Hematopoietic multipotent progenitor cell treated with erythropoietin and hydrocortisone succinate and interleukin-3 and kit ligand, for 6 days (in vitro differentiated cells): Measurements from ENCODE around the gene CHEK2.
A peak's percentile ranks its signal among the peaks of the same experiment; 100 is the strongest.
"Not testable (repeated sequence)": the region's sequence is repeated elsewhere in the genome, so short reads cannot be mapped to it uniquely, and the experiment has no call there.

ENCODE experiments used
- DNase-seq: peaks from one replicate; pipeline ENCODE4 v3.0.0-alpha.2; 2015

The CHEK2 gene

DNA sequence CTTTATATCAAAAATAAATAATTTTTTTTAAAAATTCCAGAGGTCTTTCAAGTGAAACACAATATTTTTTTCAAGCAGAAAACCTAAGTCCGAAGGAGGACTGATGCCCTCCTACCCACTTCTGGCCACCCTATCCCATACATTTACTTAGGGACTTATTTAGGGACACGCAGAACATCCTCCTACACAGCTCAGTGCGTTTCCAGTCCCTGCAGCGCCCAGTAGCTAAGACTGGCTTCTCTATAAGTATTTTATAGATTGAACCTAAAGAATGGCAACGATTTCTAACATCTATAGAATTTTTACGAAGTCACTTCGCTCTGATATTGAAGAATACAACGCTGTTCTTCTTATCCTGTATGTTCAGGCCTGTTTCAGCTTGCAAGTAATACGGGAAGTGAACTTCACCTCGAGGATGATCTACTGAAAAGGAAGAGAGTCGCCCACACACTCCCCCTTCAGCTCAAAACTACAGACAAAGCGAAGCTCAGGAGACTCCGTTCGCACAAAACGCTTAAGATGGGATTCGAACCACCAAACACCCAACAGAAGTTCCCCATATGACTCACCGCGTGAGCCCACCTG is 328 bp downstream of the CHEK2 start:
- no peak for DNase-seq

DNA sequence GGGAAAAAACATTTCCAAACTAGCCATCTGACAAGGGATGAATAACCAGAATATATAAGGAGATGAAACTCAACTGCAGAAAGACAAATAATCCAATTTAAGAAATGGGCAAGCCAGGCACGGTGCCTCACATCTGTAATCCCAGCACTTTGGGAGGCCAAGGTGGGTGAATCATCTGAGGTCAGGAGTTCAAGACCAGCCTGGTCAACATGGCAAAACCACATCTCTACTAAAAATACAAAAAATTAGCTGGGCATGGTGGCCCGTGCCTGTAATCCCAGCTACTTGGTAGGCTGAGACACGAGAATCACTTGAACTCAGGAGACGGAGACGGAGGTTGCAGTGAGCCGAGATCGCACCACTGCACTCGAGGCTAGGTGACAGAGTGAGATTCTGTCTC is 2.7 kb downstream of the CHEK2 start:
- not testable (repeated sequence) for DNase-seq

DNA sequence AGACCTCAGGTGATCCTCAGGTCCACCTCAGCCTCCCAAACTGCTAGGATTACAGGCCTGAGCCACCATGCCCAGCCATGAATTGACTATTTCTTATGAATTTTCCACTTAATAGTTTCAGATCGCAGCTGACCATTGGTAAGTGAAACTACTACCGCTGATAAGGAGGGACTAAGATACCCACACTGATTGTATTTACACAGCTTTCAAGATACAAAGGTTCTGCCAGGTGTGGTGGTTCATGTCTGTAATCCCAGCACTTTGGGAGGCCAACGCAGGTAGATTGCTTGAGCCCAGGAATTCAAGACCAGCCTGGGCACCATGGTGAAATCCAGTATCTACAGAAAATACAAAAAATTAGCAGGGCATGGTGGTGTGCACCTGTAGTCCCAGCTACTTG is 3.9 kb downstream of the CHEK2 start:
- no peak for DNase-seq

DNA sequence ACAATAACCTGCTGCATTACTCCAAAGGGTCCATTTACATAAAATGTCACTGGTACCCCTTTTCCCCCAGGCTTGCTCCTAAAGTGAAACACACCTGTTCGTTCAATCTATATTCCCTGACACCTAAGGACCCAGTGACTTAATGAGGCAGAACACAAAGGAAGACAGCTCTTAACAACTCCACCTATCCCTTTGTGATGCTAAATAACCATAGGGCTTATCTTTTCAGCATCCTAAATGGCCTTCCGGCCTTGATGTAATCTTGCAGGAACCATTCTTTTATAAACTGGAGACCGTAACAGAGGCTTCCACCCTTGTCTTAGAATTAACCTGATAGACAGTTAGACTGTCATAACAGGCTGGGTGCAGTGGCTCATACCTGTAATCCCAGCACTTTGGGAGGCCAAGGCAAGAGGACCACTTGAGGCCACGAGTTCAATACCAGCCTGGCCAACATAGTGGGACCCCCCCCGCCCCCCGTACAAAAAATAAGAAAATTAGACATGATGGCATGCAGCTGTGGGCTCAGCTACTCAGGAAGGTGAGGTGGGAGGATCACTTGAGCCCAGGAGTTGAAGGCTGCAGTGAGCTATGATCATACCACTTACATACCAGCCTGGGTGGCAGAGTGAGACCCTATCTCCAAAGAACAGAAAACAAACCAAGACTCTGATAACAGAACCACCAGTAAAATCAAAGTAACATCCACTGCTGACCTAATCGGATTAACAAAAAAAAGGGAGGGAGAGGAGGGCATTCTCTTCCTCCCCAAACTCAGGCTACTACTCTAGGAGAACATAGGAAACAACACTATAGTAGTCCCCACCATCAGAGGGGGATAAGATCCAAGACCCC is 5.1 kb downstream of the CHEK2 start:
- DNase-seq: peak; percentile 68

DNA sequence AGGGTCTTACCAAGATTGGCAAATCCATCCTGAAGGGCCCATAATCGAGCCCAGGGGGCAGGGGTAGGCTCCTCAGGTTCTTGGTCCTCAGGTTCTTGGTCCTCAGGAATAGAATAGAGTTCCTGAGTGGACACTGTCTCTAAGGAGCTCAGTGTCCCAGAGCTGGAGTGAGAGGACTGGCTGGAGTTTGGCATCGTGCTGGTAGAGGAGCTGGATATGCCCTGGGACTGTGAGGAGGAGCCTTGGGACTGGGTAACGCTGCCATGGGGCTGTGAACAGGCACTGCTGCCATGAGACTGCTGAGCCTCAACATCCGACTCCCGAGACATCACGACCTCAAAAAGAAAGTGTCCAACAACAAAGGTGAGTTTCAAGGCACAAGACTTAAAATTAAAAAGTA is 7.2 kb downstream of the CHEK2 start:
- DNase-seq: no peak

DNA sequence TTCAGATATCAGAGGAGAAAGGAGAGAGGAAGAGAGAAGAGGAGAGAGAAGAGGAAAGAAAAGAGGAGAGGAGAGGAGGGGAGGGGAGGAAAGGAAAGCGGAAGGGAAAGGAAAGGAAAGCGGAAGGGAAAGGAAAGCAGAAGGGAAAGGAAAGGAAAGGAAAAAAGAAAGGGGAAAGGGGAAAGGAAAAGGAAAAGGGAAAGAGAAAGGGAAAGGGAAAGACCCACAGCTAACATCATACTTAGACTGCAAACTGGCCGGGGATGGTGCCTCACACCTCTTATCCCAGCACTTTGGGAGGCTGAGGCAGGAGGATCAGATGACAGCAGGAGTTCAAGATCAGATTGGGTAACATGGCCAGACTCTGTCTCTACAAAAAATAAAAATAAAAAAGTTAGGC is 11.4 kb downstream of the CHEK2 start:
- no peak for DNase-seq

DNA sequence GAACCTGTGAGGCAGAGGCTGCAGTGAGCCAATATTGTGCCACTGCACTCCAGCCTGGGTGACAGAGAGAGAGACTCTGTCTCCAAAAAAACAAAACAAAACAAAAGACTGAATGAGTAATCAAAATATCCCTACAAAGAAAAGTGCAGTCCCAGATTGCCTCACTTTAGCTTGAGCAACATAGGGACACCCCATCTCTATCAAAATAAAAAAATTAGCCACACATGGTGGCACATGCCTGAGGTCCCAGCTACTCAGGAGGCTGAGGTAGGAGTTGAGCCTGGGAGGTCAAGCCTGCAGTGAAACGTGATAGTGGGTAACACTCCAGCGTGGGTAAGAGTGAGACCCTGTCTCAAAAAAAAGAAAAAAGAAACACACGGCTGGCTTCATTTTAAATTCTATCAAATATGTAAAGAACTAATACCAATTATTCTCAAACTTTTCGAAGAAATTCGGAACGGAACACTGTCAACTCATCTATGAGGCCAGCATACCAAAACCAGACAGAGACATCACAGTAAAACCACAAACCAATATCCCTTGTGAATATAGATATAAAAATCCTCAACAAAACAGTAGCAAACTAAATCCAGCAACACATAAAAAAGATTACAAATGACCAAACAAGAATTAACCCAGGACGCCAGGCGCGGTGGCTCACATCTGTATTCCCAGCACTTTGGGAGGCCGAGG is 12.9 kb downstream of the CHEK2 start:
- DNase-seq: no peak

DNA sequence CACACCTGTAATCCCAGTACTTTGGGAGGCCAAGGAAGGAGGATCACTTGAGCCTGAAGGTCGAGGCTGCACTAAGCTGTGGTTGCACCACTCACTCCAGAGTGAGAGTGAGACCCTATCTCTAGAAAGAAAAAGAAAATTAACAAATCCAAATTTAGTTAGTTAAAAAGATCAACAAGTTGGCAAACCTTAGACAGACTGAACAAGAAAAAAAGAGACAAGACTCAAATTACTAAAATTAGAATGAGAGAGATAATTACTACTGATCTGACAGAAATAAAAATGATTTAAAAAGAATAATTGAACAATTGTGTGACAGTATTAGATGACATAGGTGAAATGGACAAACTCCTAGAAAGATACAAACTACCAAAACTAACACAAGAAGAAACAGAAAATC is 13.6 kb downstream of the CHEK2 start:
- no peak for DNase-seq

DNA sequence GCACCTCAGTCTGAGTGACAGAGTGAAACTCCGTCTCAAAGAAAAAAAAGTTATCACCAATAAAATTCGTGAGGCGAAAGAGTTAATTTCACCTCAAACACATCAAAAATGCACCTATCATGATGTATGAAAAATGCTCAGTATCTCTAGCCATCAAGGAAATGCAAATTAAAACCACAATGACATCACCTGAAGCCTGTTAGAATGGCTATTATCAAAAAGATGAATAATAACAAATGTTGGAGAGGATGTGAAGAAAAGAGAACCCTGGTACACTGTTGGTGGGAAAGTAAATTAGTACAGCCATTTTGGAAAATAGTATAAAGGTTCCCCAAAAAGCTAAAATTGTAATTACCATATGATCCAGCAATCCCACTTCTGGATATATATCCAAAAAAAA is 23.6 kb downstream of the CHEK2 start:
- no peak for DNase-seq

DNA sequence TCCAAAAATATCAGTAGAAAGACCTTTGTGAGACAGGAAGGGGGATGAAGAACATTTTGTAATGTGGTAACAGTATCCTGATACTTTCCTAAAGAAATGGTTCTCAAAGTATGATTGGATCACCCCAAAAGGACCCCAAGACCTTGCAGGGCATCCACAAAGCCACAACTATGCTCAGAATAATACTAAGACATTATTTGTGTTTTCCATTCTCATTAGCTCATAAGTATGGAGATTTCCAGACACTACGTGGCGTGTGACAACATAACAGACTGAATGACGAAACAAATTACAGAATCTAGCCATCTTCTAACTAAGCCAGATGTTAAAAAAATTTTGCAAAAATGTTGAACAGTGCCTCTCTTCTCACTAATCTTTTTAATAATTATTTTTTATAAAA is 24.9 kb downstream of the CHEK2 start:
- DNase-seq: no peak

DNA sequence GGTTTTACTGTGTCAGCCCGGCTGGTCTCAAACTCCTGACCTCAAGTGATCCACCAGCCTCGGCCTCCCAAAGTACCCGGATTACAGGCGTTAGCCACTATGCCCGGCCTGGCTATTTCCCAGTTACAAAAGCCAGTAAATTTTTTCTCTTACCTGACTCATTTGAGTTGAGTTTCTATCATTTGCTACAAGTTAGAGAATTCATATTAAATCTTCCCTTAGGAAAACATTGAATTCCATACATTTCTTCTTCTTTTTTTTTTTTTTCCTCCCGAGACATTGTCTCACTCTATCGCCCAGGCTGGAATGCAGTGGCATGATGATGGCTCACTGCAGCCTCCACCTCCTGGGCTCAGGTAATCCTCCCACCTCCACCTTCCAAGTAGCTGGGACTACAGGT is 26.0 kb downstream of the CHEK2 start:
- DNase-seq: no peak

DNA sequence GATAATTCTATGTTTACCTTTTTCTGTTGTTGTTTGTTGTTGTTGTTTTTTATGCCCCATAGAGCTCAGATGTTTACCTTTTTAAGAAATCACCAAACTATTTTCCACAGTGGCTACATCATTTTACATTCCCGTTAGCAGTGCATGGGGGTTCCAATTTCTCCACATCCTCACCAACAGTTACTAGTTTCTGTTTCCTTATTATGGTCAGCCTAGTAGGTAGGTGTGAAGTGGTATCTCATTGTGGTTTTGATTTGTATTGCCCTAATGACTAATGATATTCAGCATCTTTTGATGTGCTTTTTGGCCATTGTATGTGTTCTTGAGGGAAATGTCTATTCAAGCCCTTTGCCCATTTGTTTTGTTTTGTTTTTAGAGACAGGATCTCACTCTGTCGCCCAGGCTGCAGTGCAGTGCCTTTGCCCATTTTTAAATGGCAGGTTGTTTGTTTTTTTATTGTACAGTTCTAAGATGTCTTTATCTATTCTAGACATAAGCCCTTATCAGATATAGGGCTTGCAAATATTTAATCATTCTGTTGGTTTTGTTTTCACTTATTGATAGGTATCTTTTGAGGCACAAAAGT is 27.5 kb downstream of the CHEK2 start:
- DNase-seq: no peak

DNA sequence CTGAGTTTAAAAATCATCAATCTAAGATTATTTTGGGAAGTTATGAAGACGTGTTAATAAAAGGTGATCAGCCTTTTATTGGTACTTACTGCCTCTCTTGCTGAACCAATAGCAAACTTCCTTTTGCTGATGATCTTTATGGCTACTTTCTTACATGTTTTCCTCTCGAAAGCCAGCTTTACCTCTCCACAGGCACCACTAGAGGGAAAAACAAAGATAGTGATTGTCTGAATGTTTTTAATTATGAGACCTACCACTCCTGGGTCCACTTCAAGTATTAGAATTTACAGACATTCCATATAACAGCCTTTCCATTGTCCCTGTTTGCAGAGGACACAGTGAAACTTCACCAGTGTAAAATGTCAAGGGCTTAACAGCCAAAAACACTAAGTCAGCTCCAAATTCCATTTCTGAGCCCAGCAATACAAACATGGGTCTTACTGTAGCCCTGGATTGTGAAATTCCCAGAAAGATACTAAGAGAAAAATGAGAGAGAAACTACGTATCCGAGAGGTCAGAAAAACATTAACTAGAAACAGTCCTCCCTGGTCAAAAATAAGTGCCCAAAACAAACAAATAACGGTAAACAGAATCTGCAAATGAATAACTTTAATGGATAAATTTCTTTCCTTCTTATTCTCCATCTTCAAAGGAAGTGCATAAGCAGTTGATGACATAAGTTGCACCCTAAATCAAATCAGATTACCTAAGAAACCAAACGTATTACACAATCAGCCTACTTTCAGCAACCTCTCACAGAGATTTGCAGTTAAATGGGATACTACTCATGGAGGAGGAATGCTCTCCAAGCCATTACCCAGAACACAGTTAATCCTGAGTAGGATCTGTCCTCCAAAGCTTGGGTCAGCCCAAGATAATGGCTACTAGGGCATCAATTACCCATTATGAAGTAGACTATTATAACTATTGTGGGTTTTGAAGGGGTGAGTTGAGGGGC is 29.5 kb downstream of the CHEK2 start:
- DNase-seq: no peak

DNA sequence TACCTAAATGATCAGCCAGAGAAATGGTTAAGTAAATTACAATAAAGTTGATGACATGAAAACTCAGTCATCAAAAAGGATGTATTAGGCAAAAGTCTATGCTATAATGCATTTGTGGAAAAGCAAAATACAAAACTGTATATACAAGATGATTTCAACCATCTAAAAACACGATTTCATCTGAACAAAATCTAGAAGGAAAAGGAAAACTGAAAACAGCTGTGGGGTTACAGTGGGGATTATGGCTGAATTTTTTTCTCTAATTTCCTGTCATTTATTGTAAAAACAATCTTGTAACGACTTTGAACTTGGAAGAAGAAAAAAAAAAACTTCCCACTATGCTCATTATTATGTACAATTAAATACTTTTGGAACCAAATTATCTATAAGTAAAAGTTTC is 30.3 kb downstream of the CHEK2 start:
- DNase-seq: no peak

DNA sequence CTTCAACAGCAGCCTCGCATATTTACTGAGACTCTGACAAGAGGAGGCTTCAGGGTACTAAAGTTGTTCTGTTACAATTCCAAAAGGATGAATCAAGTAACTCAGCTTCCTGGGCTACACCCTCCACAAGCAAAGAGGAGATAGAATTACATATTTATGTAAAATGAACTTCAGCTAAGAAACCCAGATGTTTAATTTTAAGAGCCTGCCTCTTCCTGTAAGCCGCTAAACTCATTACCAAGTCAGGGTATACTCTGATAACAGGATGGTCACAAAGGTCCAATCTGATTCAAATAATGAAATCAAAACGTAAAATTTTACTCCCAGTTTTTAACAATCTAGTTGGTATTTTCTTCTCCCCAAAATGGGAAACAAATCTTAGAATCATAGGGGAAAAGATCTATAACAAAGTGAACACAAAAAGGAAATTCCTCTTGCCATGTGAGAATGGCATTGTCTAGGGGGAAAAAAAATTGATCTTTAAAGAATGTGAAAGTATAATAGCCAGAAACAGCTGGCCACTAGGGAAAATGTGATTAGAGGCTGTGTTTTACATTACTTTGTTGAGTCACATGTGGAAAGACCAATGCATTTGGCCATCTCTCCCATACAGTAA is 30.9 kb downstream of the CHEK2 start:
- no peak for DNase-seq

DNA sequence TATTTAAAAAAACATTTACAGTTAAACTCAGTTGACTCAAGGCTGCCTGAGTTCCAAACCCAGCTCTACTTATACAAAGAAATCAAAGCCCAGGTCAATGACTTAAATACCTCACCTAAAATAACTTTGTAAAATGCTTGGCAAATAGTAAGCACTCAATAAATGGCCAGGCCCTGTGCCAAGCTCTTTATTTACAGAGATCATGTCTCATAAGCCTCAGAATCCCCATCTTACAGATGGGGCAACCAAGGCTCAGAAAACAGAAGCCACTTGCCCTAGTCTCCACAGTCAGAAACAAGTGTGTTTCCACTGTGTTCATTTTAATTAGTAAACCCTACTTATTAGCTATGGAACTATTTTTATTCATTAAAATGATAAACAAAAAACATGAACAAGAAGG is 31.5 kb downstream of the CHEK2 start:
- DNase-seq: no peak

DNA sequence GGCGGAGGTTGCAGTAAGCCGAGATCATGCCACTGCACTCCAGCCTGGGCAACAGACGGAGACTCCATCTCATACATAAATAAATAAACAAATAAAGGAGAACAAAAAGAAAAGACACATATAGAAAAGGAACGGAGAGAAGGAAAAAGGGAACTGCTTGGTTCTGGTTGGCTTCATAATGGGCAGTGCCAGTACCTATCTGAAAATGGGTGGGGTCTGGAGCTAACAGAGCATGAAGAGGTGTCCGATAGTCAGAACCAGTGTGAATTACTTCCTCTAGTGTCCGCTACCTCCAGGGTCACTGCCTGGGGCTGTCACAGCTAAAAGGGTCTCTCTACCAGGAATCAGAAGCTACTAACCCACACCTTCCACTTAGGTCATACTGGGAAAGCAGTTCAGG is 34.8 kb downstream of the CHEK2 start:
- DNase-seq: no peak

DNA sequence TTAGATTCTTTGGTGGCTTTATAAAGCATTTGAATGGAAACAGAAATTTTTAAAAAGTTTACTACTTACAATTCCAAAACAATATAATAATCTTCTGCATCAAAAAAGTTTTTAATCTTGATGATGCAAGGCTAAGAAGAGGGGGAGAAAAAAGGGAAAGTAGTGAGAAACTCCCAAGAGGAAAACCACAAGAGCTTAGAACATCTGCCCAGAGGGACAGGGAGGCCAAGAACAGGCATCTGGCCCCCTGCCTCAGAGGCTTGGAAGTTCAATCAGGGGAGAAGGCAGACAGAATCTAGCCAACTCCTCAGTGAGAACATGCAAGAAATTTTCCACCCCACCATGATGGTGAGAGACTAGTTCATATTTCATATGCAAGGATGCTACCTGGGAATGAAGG is 38.2 kb downstream of the CHEK2 start:
- no peak for DNase-seq

DNA sequence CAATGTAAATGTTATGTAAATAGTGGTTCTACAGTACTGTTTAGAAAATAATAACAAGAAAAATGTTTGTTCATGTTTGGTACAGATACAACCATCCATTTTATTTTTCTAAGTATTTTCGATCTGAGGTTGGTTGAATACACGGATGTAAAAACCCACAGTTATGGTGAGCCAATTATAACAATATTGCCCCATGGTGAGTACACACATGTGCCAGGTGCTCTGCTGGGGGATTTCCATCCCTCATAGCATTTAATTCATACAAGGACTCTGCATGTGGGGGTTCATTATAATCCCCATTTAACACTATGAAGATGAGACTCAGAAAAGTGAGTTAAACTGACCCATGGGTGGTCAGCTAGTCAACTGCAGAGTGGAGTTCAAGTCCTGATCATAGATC is 38.7 kb downstream of the CHEK2 start:
- no peak for DNase-seq

DNA sequence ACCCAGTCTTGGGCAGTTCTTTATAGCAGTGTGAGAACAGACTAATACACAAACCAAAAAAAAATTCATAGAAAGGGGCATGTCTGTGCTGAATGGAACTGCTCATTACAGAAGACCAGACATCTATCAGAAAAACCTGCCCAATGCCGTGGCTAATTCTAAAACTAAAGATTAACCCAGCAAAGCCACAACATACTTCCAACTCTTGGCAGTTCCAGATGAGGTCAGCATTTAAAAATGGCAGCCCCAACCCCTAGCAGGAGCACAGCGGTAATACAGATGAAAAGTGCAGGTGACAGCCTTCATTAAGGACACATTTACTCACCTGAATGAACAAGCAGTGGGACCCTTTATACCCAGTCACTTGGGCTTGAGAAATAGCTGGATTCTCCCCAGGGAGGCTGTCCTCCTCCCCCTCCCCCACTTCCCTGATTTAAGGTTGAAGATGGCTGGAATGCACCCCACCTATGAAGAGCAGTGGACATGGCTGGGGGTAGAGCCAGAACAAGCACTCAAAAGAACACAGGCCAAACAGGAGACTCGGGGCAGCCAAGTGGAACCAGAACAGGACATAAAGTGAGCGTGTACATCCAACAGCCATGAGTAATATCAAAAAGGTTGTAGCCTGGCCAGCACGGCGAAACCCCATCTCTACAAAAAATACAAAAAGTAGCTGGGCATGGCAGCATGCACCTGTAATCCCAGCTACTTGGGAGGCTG is 48.4 kb downstream of the CHEK2 start:
- DNase-seq: not testable (repeated sequence)

DNA sequence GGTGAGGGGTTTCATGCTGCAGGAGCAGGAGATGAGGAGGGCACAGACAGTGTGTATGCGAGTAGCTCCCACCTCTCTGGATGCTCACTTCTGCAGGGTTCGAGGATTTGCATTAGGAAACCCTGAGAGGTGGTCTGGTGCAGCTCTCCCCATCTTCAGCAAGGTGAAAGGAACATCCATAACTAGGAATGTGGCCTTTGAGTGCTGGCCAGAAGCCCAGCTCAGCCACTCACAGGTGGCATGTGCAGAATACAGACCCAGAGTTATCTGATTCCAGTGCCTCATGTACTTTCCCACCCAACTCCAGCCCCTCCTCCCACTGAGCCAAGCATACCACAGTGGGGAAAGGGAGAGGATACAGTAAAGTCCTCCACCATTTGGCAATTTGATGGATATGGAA is 51.8 kb downstream of the CHEK2 start:
- not testable (repeated sequence) for DNase-seq
